CD14-positive monocyte (primary cell): ENCODE measurements around the gene PRKRA. TPM values are rescaled to one million over a fixed set of nuclear protein-coding genes. Genes with fewer than 3 reads are reported as not detected.

Experiments used
- DNase-seq, 3 donors: peaks; one replicate each; pipeline ENCODE4 v3.0.0-alpha.2; 2011 to 2022
- H2AFZ ChIP-seq: 2 replicates; pipeline ENCODE4 v1.6.0; 2012; ENCODE audit warnings: mild to moderate bottlenecking, low read depth, low read length, inconsistent platforms; ENCODE audit not compliant: insufficient read depth, poor library complexity, severe bottlenecking
- H3K27ac ChIP-seq, 2 donors: 1 replicate in 1 of 2; 2 replicates in 1 of 2; pipeline ENCODE4 v1.5.1; 2012 to 2013; ENCODE audit warnings: low read length in 2 of 2, control low read depth in 1 of 2, inconsistent platforms in 1 of 2, low read depth in 1 of 2, mild to moderate bottlenecking in 1 of 2
- H3K27me3 ChIP-seq, 2 donors: one replicate each; pipeline versions ENCODE4 v1.6.0 to v1.6.1; 2011 to 2013; ENCODE audit warnings: low read length in 2 of 2; ENCODE audit not compliant: control insufficient read depth in 2 of 2, insufficient read depth in 2 of 2
- H3K36me3 ChIP-seq, 2 donors: replicated peaks in 1 of 2; 1 replicate in 1 of 2; 2 replicates in 1 of 2; pipeline versions ENCODE4 v1.5.1 to v1.6.1; 2012 to 2013; ENCODE audit warnings: low read length in 2 of 2, control low read depth in 1 of 2, inconsistent platforms in 1 of 2, mild to moderate bottlenecking in 1 of 2; ENCODE audit not compliant: insufficient read depth in 2 of 2, control insufficient read depth in 1 of 2
- H3K4me1 ChIP-seq, 2 donors: 1 replicate in 1 of 2; 2 replicates in 1 of 2; pipeline versions ENCODE4 v1.5.1 to v1.6.1; 2012 to 2013; ENCODE audit warnings: low read length in 2 of 2, control low read depth in 1 of 2, inconsistent platforms in 1 of 2, mild to moderate bottlenecking in 1 of 2, moderate library complexity in 1 of 2; ENCODE audit not compliant: insufficient read depth in 2 of 2, control insufficient read depth in 1 of 2
- H3K4me2 ChIP-seq: replicated peaks from 2 replicates; pipeline ENCODE3; 2012; ENCODE audit warnings: low read length, moderate library complexity, mild to moderate bottlenecking; ENCODE audit not compliant: poor library complexity, severe bottlenecking; ENCODE audit errors: extremely low read depth
- H3K4me3 ChIP-seq, 3 experiments: fragments of 200-600 bp in 1 of 3; sonication (generic) in 1 of 3; replicated peaks in 1 of 3; 1 replicate in 2 of 3; 2 replicates in 1 of 3; pipeline ENCODE4 v1.5.1; 2011 to 2013; ENCODE audit warnings: low read length in 3 of 3, mild to moderate bottlenecking in 3 of 3, control low read depth in 2 of 3, low read depth in 2 of 3, inconsistent platforms in 1 of 3, moderate library complexity in 1 of 3
- H3K79me2 ChIP-seq: 2 replicates; pipeline ENCODE4 v1.6.0; 2012; ENCODE audit warnings: mild to moderate bottlenecking, control low read depth, inconsistent platforms, low read length, moderate library complexity; ENCODE audit not compliant: insufficient read depth
- H3K9ac ChIP-seq: 2 replicates; pipeline ENCODE4 v1.6.0; 2017; ENCODE audit warnings: low read length, mild to moderate bottlenecking; ENCODE audit not compliant: insufficient read depth, poor library complexity, severe bottlenecking
- H3K9me3 ChIP-seq, 2 donors: replicated peaks in 1 of 2; 1 replicate in 1 of 2; 2 replicates in 1 of 2; pipeline versions ENCODE4 v1.5.1 to v1.6.1; 2012 to 2013; ENCODE audit warnings: low read length in 2 of 2, control low read depth in 1 of 2; ENCODE audit not compliant: control insufficient read depth in 1 of 2, insufficient read depth in 1 of 2
- H4K20me1 ChIP-seq: 2 replicates; pipeline ENCODE4 v1.6.0; 2012; ENCODE audit warnings: mild to moderate bottlenecking, low read length, control low read depth, moderate library complexity; ENCODE audit not compliant: insufficient read depth
- H3K27ac Mint-ChIP-seq, 7 donors: one replicate each; pipeline ENCODE4 v1.8.0; 2020; ENCODE audit warnings: mild to moderate bottlenecking in 7 of 7, mixed read lengths in 7 of 7, moderate library complexity in 6 of 7, inconsistent platforms in 2 of 7
- H3K27me3 Mint-ChIP-seq, 3 donors: one replicate each; pipeline ENCODE4 v1.8.0; 2021 to 2022; ENCODE audit warnings: low read depth in 3 of 3, mild to moderate bottlenecking in 3 of 3, mixed read lengths in 3 of 3, moderate library complexity in 3 of 3, inconsistent platforms in 1 of 3
- H3K36me3 Mint-ChIP-seq, 2 donors: one replicate each; pipeline ENCODE4 v1.8.0; 2020; ENCODE audit warnings: mixed read lengths in 2 of 2, inconsistent platforms in 1 of 2, mild to moderate bottlenecking in 1 of 2
- H3K4me1 Mint-ChIP-seq: one replicate; pipeline ENCODE4 v1.8.0; 2020; ENCODE audit warnings: mild to moderate bottlenecking, mixed read lengths
- H3K4me3 Mint-ChIP-seq, 2 donors: one replicate each; pipeline ENCODE4 v1.8.0; 2020; ENCODE audit warnings: mild to moderate bottlenecking in 2 of 2, mixed read lengths in 2 of 2, moderate library complexity in 1 of 2
- H3K9me3 Mint-ChIP-seq, 7 donors: one replicate each; pipeline ENCODE4 v1.8.0; 2020 to 2022; ENCODE audit warnings: mixed read lengths in 7 of 7, mild to moderate bottlenecking in 6 of 7, moderate library complexity in 6 of 7, inconsistent platforms in 2 of 7
- CTCF ChIP-seq: fragments of 200-600 bp; IDR thresholded peaks from one replicate; pipeline ENCODE4 v1.8.0; 2022; ENCODE audit warnings: antibody characterized with exemption, mild to moderate bottlenecking
- WGBS: methylation state at CpG from one replicate; pipeline ENCODE4 v1.1.5; 2013; ENCODE audit warnings: missing lambda C conversion rate; ENCODE audit not compliant: insufficient coverage; 5-methylcytosine and 5-hydroxymethylcytosine counted together
- intact Hi-C, 2 donors: fragments of 100-400 bp; cut with micrococcal nuclease; formaldehyde crosslinking; loops; one replicate each; pipeline versions ENCODE4 v1.15.0 to v1.15.1; 2023
- polyA plus RNA-seq, 3 donors: library from polyadenylated mRNA; depleted of rRNA in 1 of 3; unstranded in 2 of 3; stranded (reverse) in 1 of 3; fragments of 300-500 nt in 2 of 3; fragments of >200 nt in 1 of 3; fragmentation: Illumina TruSeq in 2 of 3; gene quantifications; 1 replicate in 2 of 3; 2 replicates in 1 of 3; pipeline ENCODE4 v1.2.3, GENCODE V29; 2012 to 2021

PRKRA gene
- polyA plus RNA-seq, 3 donors: 21.0 to 35.8 (median 35.4) TPM

DNA sequence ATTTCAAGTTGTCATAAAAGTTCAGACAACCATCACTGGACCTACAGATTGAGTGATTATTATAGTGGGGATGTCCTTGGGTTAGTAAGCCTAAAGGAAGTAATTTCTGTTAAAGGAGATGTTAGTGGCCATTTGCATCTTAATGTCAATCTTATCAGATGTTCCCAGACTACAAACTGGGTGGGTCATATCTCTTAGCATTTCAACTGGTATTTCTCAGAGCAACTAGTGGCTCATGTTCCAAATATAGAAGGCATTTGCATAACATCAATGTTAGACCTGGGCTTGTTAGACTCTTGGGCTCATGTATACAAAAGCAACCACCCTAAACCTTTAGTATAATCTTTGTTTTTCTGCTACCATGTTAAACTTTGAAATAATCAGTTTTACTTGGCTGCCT, 47.2 kb upstream of the PRKRA start:
- Histone ChIP-seq H3K9me3 (no peaks in the 10 kb centered on the region), H3K4me1 (no peaks in the 10 kb centered on the region), H3K9ac (no peak overlapping the region), H3K4me2 (no peak overlapping the region), H3K4me3 (no peak overlapping the region), H3K27me3 (no peaks in the 10 kb centered on the region), H3K79me2 (no peaks in the 10 kb centered on the region), H3K36me3 (peaks cover 97% of the 10 kb centered on the region in 2 donors), H2AFZ (no peak overlapping the region), H4K20me1 (no peaks in the 10 kb centered on the region), H3K27ac (no peak overlapping the region)
- no peak for DNase-seq
- Mint-ChIP-seq H3K9me3 (no peaks in the 10 kb centered on the region), H3K27me3 (no peaks in the 10 kb centered on the region), H3K36me3 (peaks cover 88 to 89% of the 10 kb centered on the region in 2 donors), H3K4me1 (no peaks in the 10 kb centered on the region), H3K27ac (no peak overlapping the region), H3K4me3 (no peak overlapping the region)
- no peak for TF ChIP-seq CTCF
- intact Hi-C loops: no loop called here

- no peak overlapping the region for H3K27ac ChIP-seq
- peak overlapping the region in 2 of 7 donors; percentile 2 to 22 for H3K27ac Mint-ChIP-seq
- peaks cover 83 to 86% of the 10 kb centered on the region in 2 donors for H3K36me3 Mint-ChIP-seq
Measured at GRCh38 chr2:178496049-178496448, 45.1 kb upstream of the PRKRA start.

More at GRCh38 chr2:178496049-178496448, 45.1 kb upstream of the PRKRA start:
- Histone ChIP-seq H3K4me3 (no peak overlapping the region), H3K9ac (no peak overlapping the region), H3K36me3 (peaks cover 95 to 96% of the 10 kb centered on the region in 2 donors), H3K4me1 (no peaks in the 10 kb centered on the region), H3K4me2 (no peak overlapping the region), H4K20me1 (no peaks in the 10 kb centered on the region), H3K27me3 (no peaks in the 10 kb centered on the region), H3K9me3 (no peaks in the 10 kb centered on the region), H2AFZ (no peak overlapping the region), H3K79me2 (no peaks in the 10 kb centered on the region)
- H3K4me1 Mint-ChIP-seq: peaks cover 2% of the 10 kb centered on the region
- TF ChIP-seq CTCF: no peak
- H3K9me3 Mint-ChIP-seq: no peaks in the 10 kb centered on the region
- no peak for DNase-seq
- no CpG with 5 or more reads among the region's 4 CpGs for WGBS
- intact Hi-C loops: no loop called here
- H3K27me3 Mint-ChIP-seq: no peaks in the 10 kb centered on the region
- no peak overlapping the region for H3K4me3 Mint-ChIP-seq
